GM21367 (cell line): ENCODE measurements around the gene SLC25A21.
"Not testable (repeated sequence)": the region's sequence is repeated elsewhere in the genome, so short reads cannot be mapped to it uniquely, and the experiment has no call there.

Experiments used
- ATAC-seq: cut with Tn5 transposase; IDR thresholded peaks from one replicate; pipeline ENCODE4 v1.9.1; 2021; ENCODE audit not compliant: unreplicated experiment

SLC25A21 gene

GRCh38 chr14:37187294-37187693 lies 14.9 kb upstream of the SLC25A21 start:
- no peak for ATAC-seq

GRCh38 chr14:37186865-37187264 lies 14.5 kb upstream of the SLC25A21 start:
- no peak for ATAC-seq

GRCh38 chr14:37185670-37186069 lies 13.3 kb upstream of the SLC25A21 start:
- ATAC-seq, result no peak

GRCh38 chr14:37184520-37184919 lies 12.1 kb upstream of the SLC25A21 start:
- ATAC-seq, result not testable (repeated sequence)

GRCh38 chr14:37181441-37181840 lies 9.0 kb upstream of the SLC25A21 start:
- ATAC-seq, result no peak

GRCh38 chr14:37180886-37181285 lies 8.5 kb upstream of the SLC25A21 start:
- ATAC-seq, result not testable (repeated sequence)

- no peak for ATAC-seq
Observed at GRCh38 chr14:37179896-37180502, 7.6 kb upstream of the SLC25A21 start.

- ATAC-seq, result no peak
Observed at GRCh38 chr14:37172936-37173614, 669 bp upstream of the SLC25A21 start.

- no peak for ATAC-seq
Observed at GRCh38 chr14:37171678-37172023, 755 bp downstream of the SLC25A21 start.

GRCh38 chr14:37170993-37171392 lies 1.4 kb downstream of the SLC25A21 start:
- no peak for ATAC-seq

- ATAC-seq, result no peak
Observed at GRCh38 chr14:37170237-37170636, 2.2 kb downstream of the SLC25A21 start.

GRCh38 chr14:37168721-37169120 lies 3.7 kb downstream of the SLC25A21 start:
- ATAC-seq, result no peak

- ATAC-seq, result no peak
Observed at GRCh38 chr14:37167151-37168047, 5.0 kb downstream of the SLC25A21 start.

GRCh38 chr14:37165794-37166193 lies 6.6 kb downstream of the SLC25A21 start:
- no peak for ATAC-seq

- ATAC-seq, result not testable (repeated sequence)
Observed at GRCh38 chr14:37162307-37162706, 10.1 kb downstream of the SLC25A21 start.

- ATAC-seq, result no peak
Observed at GRCh38 chr14:37157987-37158386, 14.4 kb downstream of the SLC25A21 start.

GRCh38 chr14:37153483-37153882 lies 18.9 kb downstream of the SLC25A21 start:
- ATAC-seq, result no peak

GRCh38 chr14:37153005-37153404 lies 19.4 kb downstream of the SLC25A21 start:
- ATAC-seq, result no peak

- ATAC-seq, result no peak
Observed at GRCh38 chr14:37150414-37150813, 22.0 kb downstream of the SLC25A21 start.

- no peak for ATAC-seq
Observed at GRCh38 chr14:37147310-37147880, 25.0 kb downstream of the SLC25A21 start.

- ATAC-seq, result not testable (repeated sequence)
Observed at GRCh38 chr14:37146438-37146837, 26.0 kb downstream of the SLC25A21 start.
